ENCODE results near the gene ZFPL1. TPM values are rescaled to one million over a fixed set of nuclear protein-coding genes. Genes with fewer than 3 reads are reported as not detected.

ZFPL1 gene
- polyA plus RNA-seq, 1 experiment = 30.9 TPM

DNA sequence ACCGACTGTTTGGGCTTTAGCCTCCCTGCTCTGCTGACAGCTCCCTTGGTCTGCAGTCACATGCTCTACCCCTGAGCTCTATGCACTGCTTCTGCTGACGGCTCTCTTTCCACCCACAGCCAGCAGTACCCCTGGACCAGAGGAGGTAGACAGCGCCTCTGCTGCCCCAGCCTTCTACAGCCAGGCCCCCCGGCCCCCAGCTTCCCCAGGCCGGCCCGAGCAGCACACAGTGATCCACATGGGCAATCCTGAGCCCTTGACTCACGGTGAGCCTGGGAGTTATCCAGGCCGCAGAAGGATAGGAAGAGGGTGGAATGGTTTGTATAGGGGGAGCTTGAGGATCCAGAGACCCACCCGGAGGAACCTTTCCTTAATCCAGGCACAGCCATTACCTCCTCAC, 2.8 kb downstream of the ZFPL1 start:
- ChIA-PET POLR2A (no interaction called here), CTCF (no interaction called here)
- TF ChIP-seq, protein P1, sequence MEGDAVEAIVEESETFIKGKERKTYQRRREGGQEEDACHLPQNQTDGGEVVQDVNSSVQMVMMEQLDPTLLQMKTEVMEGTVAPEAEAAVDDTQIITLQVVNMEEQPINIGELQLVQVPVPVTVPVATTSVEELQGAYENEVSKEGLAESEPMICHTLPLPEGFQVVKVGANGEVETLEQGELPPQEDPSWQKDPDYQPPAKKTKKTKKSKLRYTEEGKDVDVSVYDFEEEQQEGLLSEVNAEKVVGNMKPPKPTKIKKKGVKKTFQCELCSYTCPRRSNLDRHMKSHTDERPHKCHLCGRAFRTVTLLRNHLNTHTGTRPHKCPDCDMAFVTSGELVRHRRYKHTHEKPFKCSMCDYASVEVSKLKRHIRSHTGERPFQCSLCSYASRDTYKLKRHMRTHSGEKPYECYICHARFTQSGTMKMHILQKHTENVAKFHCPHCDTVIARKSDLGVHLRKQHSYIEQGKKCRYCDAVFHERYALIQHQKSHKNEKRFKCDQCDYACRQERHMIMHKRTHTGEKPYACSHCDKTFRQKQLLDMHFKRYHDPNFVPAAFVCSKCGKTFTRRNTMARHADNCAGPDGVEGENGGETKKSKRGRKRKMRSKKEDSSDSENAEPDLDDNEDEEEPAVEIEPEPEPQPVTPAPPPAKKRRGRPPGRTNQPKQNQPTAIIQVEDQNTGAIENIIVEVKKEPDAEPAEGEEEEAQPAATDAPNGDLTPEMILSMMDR (IDR thresholded peaks at IDR 0.05; ENCODE audit: low read depth, low read length) = no peak

DNA sequence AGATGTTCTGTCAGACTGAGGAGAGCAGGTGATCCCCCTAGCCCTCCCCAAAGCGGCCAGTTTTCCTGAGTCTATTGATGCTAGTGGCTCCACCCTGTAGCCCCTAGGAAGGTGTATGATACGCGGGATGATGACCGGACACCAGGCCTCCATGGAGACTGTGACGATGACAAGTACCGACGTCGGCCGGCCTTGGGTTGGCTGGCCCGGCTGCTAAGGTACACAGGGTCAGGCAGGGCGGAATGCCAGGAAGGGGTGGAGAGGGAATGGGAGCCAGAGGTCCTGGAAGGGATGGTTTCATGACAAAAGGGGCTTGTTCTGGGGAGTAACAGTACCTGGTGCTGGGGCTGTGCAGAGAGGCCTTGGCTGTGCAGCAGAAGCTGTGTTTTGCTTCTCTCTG, 3.2 kb downstream of the ZFPL1 start:
- Histone ChIP-seq H3K4me3 (ENCODE audit: low read depth, low read length) (no peak overlapping the region), H3K9me3 (ENCODE audit: control insufficient read depth, insufficient read depth, low read length) (no peaks in the 10 kb centered on the region; the same call in 1 of the 2 replicates), H3K27ac (ENCODE audit: low read depth, low read length) (no peak overlapping the region), H3K27me3 (ENCODE audit: control insufficient read depth, insufficient read depth, low read length) (no peaks in the 10 kb centered on the region)
- DNase-seq (ENCODE audit: low read depth, low spot score) = no peak
- TF ChIP-seq, protein P1 (IDR thresholded peaks at IDR 0.05; ENCODE audit: low read depth, low read length) = no peak
- ChIA-PET CTCF (no interaction called here), POLR2A (no interaction called here)

More for the DNA sequence above, 2.8 kb downstream of the ZFPL1 start:
- Histone ChIP-seq H3K27ac (ENCODE audit: low read depth, low read length) (no peak overlapping the region), H3K27me3 (ENCODE audit: control insufficient read depth, insufficient read depth, low read length) (no peaks in the 10 kb centered on the region), H3K4me3 (ENCODE audit: low read depth, low read length) (no peak overlapping the region), H3K9me3 (ENCODE audit: control insufficient read depth, insufficient read depth, low read length) (no peaks in the 10 kb centered on the region; the same call in 1 of the 2 replicates)
- no peak for DNase-seq (ENCODE audit: low read depth, low spot score)

DNA sequence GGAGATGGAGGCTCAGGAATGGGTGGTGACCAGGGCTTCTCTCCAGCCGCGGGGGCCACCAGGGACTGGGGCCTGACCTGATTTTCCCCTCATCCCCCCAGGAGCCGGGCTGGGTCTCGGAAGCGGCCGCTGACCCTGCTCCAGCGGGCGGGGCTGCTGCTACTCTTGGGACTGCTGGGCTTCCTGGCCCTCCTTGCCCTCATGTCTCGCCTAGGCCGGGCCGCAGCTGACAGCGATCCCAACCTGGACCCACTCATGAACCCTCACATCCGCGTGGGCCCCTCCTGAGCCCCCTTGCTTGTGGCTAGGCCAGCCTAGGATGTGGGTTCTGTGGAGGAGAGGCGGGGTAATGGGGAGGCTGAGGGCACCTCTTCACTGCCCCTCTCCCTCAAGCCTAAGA, 3.8 kb downstream of the ZFPL1 start:
- ChIA-PET POLR2A (no interaction called here), CTCF (no interaction called here)
- H3K4me3 ChIP-seq (ENCODE audit: low read depth, low read length) = no peak overlapping the region
- H3K27ac ChIP-seq (ENCODE audit: low read depth, low read length) = no peak overlapping the region
- DNase-seq (ENCODE audit: low read depth, low spot score) = no peak
- TF ChIP-seq, protein P1 (IDR thresholded peaks at IDR 0.05; ENCODE audit: low read depth, low read length) = no peak
- H3K27me3 ChIP-seq (ENCODE audit: control insufficient read depth, insufficient read depth, low read length) = no peaks in the 10 kb centered on the region
- H3K9me3 ChIP-seq (ENCODE audit: control insufficient read depth, insufficient read depth, low read length) = no peaks in the 10 kb centered on the region; the same call in 1 of the 2 replicates

DNA sequence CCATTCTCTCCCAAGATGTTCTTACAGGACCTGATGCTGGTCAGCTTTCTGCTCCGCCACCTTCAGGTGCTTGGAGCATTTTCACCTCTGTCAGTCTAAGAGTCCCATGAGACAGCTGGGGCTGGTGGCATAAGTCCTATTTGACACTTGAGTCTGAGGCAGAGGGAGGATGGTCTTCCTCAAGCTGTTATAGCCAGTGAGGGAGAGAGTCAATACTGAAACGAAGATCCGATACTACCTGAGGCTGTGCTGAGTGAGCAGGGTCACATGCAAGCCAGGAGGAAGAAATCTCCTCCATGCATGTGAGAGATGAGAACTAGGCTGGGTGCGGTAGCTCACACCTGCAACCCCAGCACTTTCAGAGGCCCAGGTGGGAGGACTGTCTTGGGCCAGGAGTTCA, 5.6 kb downstream of the ZFPL1 start:
- POLR2A ChIA-PET = interaction anchor here (0.7 kb wide), 1 partner anchor 83 kb away, joined by 6 read pairs; no protein-coding TSS in a partner anchor
- TF ChIP-seq, protein P1 (IDR thresholded peaks at IDR 0.05; ENCODE audit: low read depth, low read length) = no peak
- no peak overlapping the region for H3K27ac ChIP-seq (ENCODE audit: low read depth, low read length)
- CTCF ChIA-PET = interaction anchor here (1.1 to 1.6 kb wide), 2 partner anchors 77 to 243 kb away, joined by 3 read pairs; no protein-coding TSS in a partner anchor
- no peak overlapping the region for H3K4me3 ChIP-seq (ENCODE audit: low read depth, low read length)
- H3K9me3 ChIP-seq (ENCODE audit: control insufficient read depth, insufficient read depth, low read length) = no peaks in the 10 kb centered on the region
- no peaks in the 10 kb centered on the region for H3K27me3 ChIP-seq (ENCODE audit: control insufficient read depth, insufficient read depth, low read length)
- DNase-seq (ENCODE audit: low read depth, low spot score) = no peak

DNA sequence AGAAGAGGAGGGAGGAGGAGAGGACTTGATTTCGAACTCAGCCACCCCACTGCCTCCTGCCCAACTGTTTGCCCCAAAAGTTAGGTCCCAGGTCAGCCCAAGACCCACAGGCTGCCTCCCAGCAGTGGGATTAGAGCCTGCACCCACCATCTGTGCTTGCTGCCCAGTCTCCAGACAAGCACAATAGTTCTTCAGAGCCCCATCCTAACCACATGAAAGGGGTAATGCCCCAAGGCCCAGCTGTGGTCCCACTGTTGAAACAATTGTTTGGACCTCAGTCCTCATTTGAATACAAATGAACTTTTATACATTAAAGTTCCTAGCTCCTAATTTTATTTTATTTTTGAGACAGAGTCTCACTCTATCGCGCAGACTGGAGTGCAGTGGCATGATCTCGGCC, 6.6 kb downstream of the ZFPL1 start:
- POLR2A ChIA-PET = no interaction called here
- no peak for DNase-seq (ENCODE audit: low read depth, low spot score)
- Histone ChIP-seq H3K9me3 (ENCODE audit: control insufficient read depth, insufficient read depth, low read length) (no peaks in the 10 kb centered on the region), H3K27me3 (ENCODE audit: control insufficient read depth, insufficient read depth, low read length) (no peaks in the 10 kb centered on the region), H3K27ac (ENCODE audit: low read depth, low read length) (no peak overlapping the region), H3K4me3 (ENCODE audit: low read depth, low read length) (no peak overlapping the region)
- CTCF ChIA-PET = interaction anchor here (0.7 to 1.6 kb wide), 3 partner anchors 20 to 244 kb away, joined by 3 to 4 read pairs (median 3); no protein-coding TSS in a partner anchor
- TF ChIP-seq, protein P1 (IDR thresholded peaks at IDR 0.05; ENCODE audit: low read depth, low read length) = no peak

All from AG04450 (cell line).